22Rv1 (cell line): ENCODE data around the gene ERRFI1.

Experiments
- H3K27ac ChIP-seq: fragments of 450-650 bp; 2 replicates; pipeline ENCODE4 v1.5.1; 2017
- ZFX ChIP-seq: fragments of 450-650 bp; IDR thresholded peaks from 2 replicates; pipeline ENCODE4 v1.6.1; 2017; ENCODE audit warnings: antibody characterized with exemption, borderline replicate concordance
- TF ChIP-seq, protein P1 (sequence below): fragments of 450-650 bp; IDR thresholded peaks from 2 replicates; pipeline ENCODE4 v1.5.1; 2017; ENCODE audit warnings: mild to moderate bottlenecking

The ERRFI1 gene

DNA sequence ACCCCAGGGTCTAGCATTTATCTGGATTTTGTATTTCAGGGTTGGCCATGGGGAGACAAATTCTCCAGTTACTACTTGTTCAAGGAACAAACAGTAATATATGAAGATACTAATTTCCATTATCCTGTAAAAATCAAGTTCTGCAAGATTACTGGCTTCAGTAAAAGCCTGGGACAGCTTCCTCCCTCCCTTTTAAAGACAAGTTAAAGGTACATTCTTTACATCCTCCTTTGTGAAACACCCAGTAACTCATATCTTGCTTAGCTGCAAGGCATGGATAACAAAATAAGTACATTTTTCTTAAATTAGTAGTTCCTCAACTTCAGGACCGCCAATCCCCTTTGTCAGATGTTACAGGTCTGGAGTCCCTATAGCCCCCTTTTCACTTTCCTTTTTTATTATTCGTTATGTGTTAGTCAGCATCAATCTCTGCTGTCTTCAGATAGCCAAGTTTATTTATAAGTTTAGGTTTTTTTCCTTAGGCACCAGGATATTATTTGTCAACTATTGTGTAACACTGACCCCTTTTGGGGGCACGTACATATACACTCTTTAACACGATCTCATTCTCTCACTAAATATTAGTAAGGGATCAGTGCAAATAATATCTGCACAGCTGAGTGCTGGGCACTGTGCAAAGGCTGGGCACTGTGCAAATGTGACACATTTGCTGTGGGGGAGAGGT lies 9.8 kb downstream of the ERRFI1 start:
- TF ChIP-seq, protein P1, sequence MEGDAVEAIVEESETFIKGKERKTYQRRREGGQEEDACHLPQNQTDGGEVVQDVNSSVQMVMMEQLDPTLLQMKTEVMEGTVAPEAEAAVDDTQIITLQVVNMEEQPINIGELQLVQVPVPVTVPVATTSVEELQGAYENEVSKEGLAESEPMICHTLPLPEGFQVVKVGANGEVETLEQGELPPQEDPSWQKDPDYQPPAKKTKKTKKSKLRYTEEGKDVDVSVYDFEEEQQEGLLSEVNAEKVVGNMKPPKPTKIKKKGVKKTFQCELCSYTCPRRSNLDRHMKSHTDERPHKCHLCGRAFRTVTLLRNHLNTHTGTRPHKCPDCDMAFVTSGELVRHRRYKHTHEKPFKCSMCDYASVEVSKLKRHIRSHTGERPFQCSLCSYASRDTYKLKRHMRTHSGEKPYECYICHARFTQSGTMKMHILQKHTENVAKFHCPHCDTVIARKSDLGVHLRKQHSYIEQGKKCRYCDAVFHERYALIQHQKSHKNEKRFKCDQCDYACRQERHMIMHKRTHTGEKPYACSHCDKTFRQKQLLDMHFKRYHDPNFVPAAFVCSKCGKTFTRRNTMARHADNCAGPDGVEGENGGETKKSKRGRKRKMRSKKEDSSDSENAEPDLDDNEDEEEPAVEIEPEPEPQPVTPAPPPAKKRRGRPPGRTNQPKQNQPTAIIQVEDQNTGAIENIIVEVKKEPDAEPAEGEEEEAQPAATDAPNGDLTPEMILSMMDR: peak; percentile 20; the same call in 1 of the 2 replicates
- TF ChIP-seq ZFX: no peak
- peak overlapping the region; percentile 65 for H3K27ac ChIP-seq

DNA sequence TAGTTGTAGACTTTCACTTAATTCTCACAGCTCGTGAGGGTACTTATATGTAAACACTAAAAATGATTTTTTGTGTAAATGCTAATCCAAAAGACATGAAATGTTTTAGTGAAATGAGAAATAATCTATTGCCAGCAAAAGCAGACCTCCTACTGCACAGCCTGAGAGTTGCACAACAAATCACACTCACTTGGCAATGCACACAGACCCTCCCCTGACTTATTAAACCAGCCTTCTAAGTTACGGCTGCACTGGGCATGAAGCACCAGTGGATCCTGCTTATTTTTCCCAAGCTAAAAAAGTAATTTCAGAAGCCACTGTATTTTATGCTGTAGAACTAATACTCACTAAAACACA lies 10.3 kb downstream of the ERRFI1 start:
- H3K27ac ChIP-seq: peak overlapping the region; percentile 65
- TF ChIP-seq, protein P1: no peak
- no peak for TF ChIP-seq ZFX

DNA sequence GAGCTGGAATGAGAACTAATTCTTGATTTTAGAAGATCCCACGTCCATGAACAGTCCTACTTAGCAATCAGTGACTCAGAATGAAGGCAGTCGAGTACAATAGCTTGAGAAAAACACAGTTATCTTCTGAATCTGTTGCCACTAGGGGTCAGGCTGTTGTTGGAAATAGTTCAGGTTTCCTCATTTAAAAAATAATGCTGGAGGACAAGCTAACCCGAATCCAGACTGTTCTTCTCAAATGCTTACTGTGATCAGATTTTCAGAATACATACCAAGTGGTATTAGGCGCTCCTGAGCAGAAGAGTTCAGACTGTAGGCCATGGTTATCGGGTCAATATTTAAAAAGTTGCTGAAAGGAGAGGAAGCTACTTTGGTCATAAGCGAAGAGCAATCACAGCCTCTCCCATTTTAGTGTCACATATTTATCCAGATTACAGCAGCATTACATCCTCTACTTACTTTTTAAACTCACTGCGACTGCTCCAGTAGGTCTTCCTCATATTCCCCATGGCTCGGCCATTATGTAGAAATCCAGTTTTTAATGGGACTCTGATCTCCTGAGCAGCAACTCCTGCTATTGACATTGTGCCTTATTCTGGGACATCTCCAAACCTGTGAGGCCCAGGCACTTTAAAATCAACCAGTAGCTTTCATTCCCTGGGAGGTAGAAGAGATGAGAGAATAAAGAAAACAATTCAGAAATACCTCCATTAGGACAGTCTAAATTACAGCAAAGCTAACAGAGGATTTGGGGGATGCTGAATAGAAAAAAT lies 10.9 kb downstream of the ERRFI1 start:
- peak overlapping the region; percentile 65 for H3K27ac ChIP-seq
- TF ChIP-seq, protein P1: peak; percentile 75
- TF ChIP-seq ZFX: no peak

DNA sequence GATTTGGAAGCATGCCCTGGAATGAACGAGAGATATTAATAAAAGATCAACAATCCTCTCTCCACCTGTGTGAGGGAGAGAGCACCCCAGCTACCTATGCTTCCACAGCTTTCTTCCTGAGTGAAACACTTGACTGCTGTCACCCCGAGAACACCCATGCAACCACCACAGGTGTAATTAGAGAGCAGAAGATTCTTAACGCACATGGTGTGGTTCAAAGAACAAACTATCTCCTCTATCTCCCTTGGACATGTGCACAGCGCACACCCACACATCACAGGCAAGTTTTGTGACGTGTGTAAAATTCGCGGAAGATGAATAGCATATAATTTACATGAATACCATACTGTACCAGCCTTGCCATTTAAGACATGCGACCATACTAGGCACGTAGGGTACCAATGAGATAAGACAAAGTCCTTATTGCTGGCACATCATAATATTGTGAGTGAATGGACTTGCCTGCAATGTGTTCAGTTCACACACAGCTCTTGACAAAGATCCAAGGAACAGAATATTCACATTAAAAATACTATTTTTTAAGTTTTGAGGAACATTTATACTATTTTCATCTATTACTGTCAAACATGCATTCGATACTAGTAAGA lies 11.6 kb downstream of the ERRFI1 start:
- H3K27ac ChIP-seq: peak overlapping the region; percentile 65; the same call in 1 of the 2 replicates
- no peak for TF ChIP-seq ZFX
- TF ChIP-seq, protein P1: no peak

DNA sequence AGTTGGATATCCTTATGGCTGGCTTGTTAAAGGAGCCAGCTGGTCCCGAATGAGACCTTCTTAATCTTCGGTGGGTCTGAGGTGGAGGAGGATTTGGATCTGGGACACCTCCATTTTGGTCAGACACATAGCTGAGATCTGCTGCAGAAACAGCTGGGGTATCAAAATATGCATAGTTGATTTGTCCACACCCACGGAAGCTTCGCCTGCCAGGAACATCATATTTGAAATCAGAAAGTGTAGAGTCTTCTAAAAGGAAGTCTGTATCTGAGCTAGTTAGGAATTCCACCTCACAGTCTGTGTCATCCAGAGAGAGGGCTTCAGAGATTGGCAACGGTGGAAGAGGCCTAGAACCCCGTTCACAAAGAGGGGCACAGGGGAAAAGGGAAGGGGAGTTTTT lies 12.3 kb downstream of the ERRFI1 start:
- TF ChIP-seq, protein P1: no peak
- TF ChIP-seq ZFX: no peak
- H3K27ac ChIP-seq: no peak overlapping the region

DNA sequence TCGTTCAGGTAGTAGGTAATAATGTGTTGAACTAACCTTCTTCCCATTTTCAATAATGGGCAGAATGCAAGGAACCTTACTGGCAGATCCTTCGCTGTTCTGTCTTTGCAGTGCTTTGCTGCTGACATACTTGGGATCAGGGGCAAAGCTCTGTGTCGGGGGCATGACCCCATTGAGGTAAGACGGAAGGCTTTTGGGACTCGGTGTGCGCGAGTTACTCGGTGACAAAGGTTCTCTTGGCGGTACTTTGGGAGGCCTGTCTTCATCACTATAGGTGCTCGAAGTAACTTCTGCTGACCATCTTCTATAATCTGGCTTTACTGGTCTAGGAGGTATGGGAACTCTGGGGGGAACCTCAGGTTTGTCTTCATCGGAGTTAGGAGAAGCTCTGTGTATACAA lies 12.7 kb downstream of the ERRFI1 start:
- no peak for TF ChIP-seq ZFX
- TF ChIP-seq, protein P1: no peak
- H3K27ac ChIP-seq: no peak overlapping the region

DNA sequence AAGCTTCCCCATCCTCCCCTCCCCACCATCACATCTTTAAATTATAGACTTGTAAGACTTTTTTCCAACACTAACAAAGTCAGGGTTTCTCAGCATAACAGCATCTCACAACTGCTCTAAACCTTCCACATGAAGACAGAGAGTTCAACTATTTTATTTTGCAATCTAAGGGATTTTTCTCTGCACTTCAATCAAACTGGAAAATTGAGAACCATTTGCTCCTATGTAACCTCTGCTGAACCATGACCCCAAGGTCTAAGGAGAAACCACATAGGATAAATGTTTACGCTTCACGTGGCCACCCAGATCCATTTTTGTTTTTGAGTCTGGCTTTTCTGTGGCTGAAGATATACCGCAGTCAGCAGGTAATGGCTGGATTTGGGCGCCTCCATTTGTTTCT lies 13.2 kb downstream of the ERRFI1 start:
- H3K27ac ChIP-seq: no peak overlapping the region
- TF ChIP-seq, protein P1: no peak
- TF ChIP-seq ZFX: no peak
